ENCODE results near the gene WDFY2.

- no peak for TF ChIP-seq POLR2AphosphoS5 (IDR thresholded peaks at IDR 0.05)
- no peak for TF ChIP-seq CTCF (IDR thresholded peaks at IDR 0.05)
Observed at GRCh38 chr13:51542346-51543242, 41.7 kb upstream of the WDFY2 start.

Data from stomach (tissue), 4 donors.